Neural progenitor cell (in vitro differentiated cells): ENCODE data around the gene LPIN1.
A peak's percentile ranks its signal among the peaks of the same experiment; 100 is the strongest.

ENCODE experiments used
- CTCF ChIP-seq: fragments of 200-600 bp; sonication (generic); IDR thresholded peaks from 2 replicates; pipeline ENCODE4 v1.5.1; 2017; ENCODE audit warnings: antibody characterized with exemption, mild to moderate bottlenecking
- EZH2 ChIP-seq: fragments of 200-600 bp; sonication (generic); IDR thresholded peaks from 2 replicates; pipeline ENCODE4 v1.6.1; 2017; ENCODE audit warnings: antibody characterized with exemption, mild to moderate bottlenecking, moderate library complexity

- TF ChIP-seq CTCF, result peak; percentile 59
- no peak for TF ChIP-seq EZH2
These were observed 83.7 kb downstream of the LPIN1 start for GRCh38 chr2:11829947-11830707.
